ENCODE results near the gene PEX5L. TPM values are rescaled to one million over a fixed set of nuclear protein-coding genes. Genes with fewer than 3 reads are reported as not detected.

Gene PEX5L
- total and polyA plus RNA-seq, 10 of the 15 experiments (the other 5 are each of a cell fraction or from before 2014, with no cell fraction given): 0.11 to 17.0 (median 0.50) TPM

GRCh38 chr3:179964890-179965289 lies 71.8 kb downstream of the PEX5L start:
- SMC1A ChIA-PET (ENCODE audit: uncharacterized antibody, unreplicated experiment): interaction anchor here (0.7 to 4.2 kb wide), 7 partner anchors 8 to 36 kb away, joined by 3 to 19 read pairs (median 4); no protein-coding TSS in a partner anchor
- FAIRE-seq (no peak), DNase-seq (ENCODE audit: low read depth, low spot score) (no peak), ATAC-seq (no peak)
- BruUV-seq (replicated peaks): no TSS peak
- in situ Hi-C loops (cut with MboI): loop anchor here (25.0 kb wide), 2 partner anchors 903 to 1453 kb away; partner anchors contain the start of gene ZMAT3
- no peaks in the 10 kb centered on the region for H3K27me3 ChIP-seq (replicated peaks in 1 of 2; ENCODE audit: control insufficient read depth in 2 of 2, insufficient read depth in 2 of 2, low read length in 1 of 2)
- no peak for TF ChIP-seq RFX5 (IDR thresholded peaks at IDR 0.05; ENCODE audit: low read depth, low read length)
- no peak for TF ChIP-seq PML (IDR thresholded peaks at IDR 0.05; ENCODE audit: low read length)
- TF ChIP-seq DPF2 (IDR thresholded peaks at IDR 0.05): no peak
- no peak for TF ChIP-seq KLF5 (IDR thresholded peaks at IDR 0.05; ENCODE audit: partially characterized antibody)
- no peak for TF ChIP-seq BHLHE40 (IDR thresholded peaks at IDR 0.05; ENCODE audit: borderline replicate concordance in 1 of 2, low read depth in 2 of 2, low read length in 1 of 2)
- no peak for TF ChIP-seq CHD1 (IDR thresholded peaks at IDR 0.05; ENCODE audit: low read depth, low read length)
- no peak for TF ChIP-seq TBL1XR1 (IDR thresholded peaks at IDR 0.05; ENCODE audit: low read depth, low read length)
- TF ChIP-seq RB1 (IDR thresholded peaks at IDR 0.05; ENCODE audit: borderline replicate concordance): no peak
- TF ChIP-seq NFXL1 (IDR thresholded peaks at IDR 0.05; ENCODE audit: borderline replicate concordance): no peak
- TF ChIP-seq STAT1 (conservative IDR thresholded peaks at IDR 0.05): no peak
- TF ChIP-seq ZSCAN29 (IDR thresholded peaks at IDR 0.05): no peak
- TF ChIP-seq, protein P1, sequence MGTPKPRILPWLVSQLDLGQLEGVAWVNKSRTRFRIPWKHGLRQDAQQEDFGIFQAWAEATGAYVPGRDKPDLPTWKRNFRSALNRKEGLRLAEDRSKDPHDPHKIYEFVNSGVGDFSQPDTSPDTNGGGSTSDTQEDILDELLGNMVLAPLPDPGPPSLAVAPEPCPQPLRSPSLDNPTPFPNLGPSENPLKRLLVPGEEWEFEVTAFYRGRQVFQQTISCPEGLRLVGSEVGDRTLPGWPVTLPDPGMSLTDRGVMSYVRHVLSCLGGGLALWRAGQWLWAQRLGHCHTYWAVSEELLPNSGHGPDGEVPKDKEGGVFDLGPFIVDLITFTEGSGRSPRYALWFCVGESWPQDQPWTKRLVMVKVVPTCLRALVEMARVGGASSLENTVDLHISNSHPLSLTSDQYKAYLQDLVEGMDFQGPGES (IDR thresholded peaks at IDR 0.05): no peak
- peaks cover 19% of the 10 kb centered on the region; the same call in 1 of the 2 replicates for H3K4me1 ChIP-seq (ENCODE audit: control insufficient read depth, insufficient read depth, low read length)
- RAD21 ChIA-PET (ENCODE audit: unreplicated experiment): interaction anchor here (0.6 to 4.2 kb wide), 4 partner anchors 8 to 83 kb away, joined by 3 to 17 read pairs (median 3); no protein-coding TSS in a partner anchor
- 15% methylated on average over 3 of the region's 3 CpGs for WGBS (ENCODE audit: insufficient coverage, insufficient replicate concordance, low lambda C conversion rate, missing lambda C conversion rate)
- no peak overlapping the region for H3K9ac ChIP-seq (ENCODE audit: control insufficient read depth, insufficient read depth, low read length)
- H2AFZ ChIP-seq (ENCODE audit: control insufficient read depth, low read depth, low read length): no peak overlapping the region
- H4K20me1 ChIP-seq (ENCODE audit: control insufficient read depth, insufficient read depth): no peaks in the 10 kb centered on the region
- no peak overlapping the region for H3K4me2 ChIP-seq (ENCODE audit: control insufficient read depth, insufficient read depth)
- POLR2A ChIA-PET: interaction anchor here (0.6 kb wide), 1 partner anchor 17 kb away, joined by 3 read pairs; no protein-coding TSS in a partner anchor
- no peak overlapping the region for H3K27ac ChIP-seq (ENCODE audit: control insufficient read depth, insufficient read depth)
- H3K4me3 ChIP-seq: no peak overlapping the region
- intact Hi-C loops (cut with micrococcal nuclease; ENCODE audit: unreplicated experiment): no loop called here
- no peaks in the 10 kb centered on the region for H3K36me3 ChIP-seq (ENCODE audit: control insufficient read depth in 2 of 2, insufficient read depth in 2 of 2, low read length in 1 of 2)
- H3K9me3 ChIP-seq (replicated peaks; ENCODE audit: control insufficient read depth, insufficient read depth, low read length): no peaks in the 10 kb centered on the region
- CTCF ChIA-PET: interaction anchor here (1.5 kb wide), 1 partner anchor 36 kb away, joined by 5 read pairs; no protein-coding TSS in a partner anchor
- H3K79me2 ChIP-seq (ENCODE audit: control insufficient read depth, insufficient read depth, low read length): no peaks in the 10 kb centered on the region
